CD4-positive, alpha-beta T cell treated with Interleukin-2 at 100 ng/mL for 4 hours (primary cell): ENCODE results near the gene SCMH1.
"Not testable (repeated sequence)": the region's sequence is repeated elsewhere in the genome, so short reads cannot be mapped to it uniquely, and the experiment has no call there.

Experiments used
- DNase-seq: peaks from one replicate; pipeline ENCODE4 v3.0.0-alpha.2; 2020; ENCODE audit warnings: low spot score

The SCMH1 gene

GRCh38 chr1:41152622-41153044, 89.5 kb downstream of the SCMH1 start:
- no peak for DNase-seq

DNA sequence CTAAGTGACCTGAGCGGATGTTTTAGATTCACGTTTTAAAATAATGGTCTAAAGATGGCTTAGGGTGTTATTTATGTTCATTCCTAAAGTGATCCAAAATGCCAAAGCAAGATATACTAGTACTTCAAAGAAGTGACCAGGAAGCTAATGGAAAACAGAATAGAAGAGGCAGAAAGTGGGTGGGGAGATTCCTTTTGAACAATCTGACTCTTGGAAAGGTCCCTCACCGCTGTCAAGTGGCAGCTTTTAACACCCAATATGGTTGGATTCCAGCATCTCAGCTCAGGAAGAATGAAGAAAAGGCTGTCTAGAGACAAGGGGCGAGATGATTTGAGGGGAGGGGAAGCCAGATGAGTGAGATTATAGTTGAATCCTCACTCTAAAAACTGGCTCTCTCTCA, 90.3 kb downstream of the SCMH1 start:
- no peak for DNase-seq

- no peak for DNase-seq
Observed at GRCh38 chr1:41149570-41149969, 92.5 kb downstream of the SCMH1 start.

DNA sequence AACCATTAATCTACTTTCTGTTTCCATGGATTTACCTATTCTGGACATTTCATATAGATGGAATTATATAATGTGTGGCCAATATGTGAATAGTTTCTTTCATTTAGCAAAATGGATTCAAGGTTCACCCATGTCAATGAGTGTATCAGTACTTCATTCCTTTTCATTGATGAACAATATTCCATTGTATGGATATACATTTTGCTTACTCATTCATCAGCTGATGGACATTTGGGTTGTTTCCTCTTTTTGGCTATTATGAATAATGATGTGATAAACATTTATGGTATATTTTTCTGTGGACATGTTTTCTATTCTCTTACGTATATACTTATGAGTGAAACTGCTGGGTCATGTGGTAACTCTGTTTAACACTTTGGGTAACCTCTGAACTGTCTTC, 97.8 kb downstream of the SCMH1 start:
- DNase-seq: no peak

GRCh38 chr1:41138549-41138948, 103.6 kb downstream of the SCMH1 start:
- no peak for DNase-seq

GRCh38 chr1:41135196-41135947, 106.7 kb downstream of the SCMH1 start:
- no peak for DNase-seq

DNA sequence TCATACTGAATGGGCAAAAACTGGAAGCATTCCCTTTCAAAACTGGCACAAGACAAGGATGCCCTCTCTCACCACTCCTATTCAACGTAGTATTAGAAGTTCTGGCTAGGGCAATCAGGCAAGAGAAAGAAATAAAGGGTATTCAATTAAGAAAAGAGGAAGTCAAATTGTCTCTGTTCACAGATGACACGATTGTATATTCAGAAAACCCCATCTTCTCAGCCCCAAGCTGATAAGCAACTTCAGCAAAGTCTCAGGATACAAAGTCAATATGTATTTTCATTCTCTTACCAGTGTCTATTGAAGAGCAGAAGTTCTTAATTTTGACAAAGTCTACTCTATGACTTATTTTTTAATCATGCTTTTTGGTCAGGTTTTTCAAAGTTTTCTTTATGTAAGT, 107.8 kb downstream of the SCMH1 start:
- DNase-seq: not testable (repeated sequence)

DNA sequence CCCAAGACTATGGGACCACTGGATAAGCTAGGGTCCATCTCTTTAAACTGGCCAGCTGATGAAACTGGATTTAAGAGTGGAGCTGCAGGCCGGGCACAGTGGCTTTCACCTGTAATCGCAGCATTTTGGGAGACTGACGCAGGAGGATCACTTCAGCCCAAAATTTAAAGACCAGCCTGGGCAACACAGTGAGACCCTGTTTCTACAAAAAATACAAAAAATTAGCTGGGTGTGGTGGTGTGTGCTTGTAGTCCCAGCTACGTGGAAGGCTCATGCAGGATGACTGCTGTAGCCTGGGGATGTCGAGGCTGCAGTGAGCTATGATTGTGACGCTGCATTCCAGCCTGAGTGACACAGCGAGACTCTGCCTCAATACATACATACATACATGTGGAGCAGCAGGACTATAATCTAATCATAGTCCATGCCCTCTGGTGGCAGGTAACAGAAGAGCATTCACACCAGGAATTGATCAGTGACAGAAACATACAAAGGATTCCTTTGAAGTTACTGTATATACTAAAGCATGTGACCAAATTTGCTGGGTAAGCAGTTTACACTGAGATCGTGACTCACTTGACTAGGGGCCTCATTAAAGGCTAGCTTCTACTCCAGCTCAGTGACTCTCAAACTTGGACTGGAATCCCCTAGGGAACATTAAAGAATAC, 119.1 kb downstream of the SCMH1 start:
- peak; percentile 17 for DNase-seq

DNA sequence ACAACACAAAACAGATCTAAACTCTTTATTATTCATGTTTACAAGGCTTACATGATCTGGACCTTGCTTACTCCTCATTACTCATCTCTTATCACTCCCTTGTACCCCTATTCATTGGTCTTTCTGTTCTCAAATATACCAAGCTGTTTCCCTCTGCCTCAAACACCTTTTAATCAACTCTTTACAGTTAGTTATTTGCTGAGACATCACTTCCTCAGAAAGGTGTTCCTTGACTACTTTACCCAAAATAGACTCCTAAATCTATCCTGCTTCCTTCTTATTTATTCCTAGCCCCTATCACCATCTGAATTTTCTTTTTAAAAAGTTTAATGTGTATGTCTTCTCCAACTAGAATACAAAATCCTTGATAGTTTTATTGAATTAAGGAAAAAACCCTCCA, 120.0 kb downstream of the SCMH1 start:
- DNase-seq: no peak

- DNase-seq: no peak
Observed at GRCh38 chr1:41118645-41119044, 123.5 kb downstream of the SCMH1 start.

DNA sequence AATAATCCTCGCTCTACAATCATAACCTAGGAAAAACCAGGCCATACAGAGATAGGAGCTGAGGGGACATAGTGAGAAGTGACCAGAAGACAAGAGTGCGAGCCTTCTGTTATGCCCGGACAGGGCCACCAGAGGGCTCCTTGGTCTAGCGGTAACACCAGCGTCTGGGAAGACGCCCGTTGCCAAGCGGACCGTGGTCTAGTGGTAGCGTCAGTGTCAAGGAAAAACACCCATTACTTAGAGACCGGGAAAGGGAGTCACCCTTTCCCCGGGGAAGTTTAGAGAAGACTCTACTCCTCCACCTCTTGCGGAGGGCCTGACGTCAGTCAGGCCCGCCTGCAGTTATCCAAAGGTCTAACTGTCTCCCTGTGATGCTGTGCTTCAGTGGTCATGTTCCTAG, 124.9 kb downstream of the SCMH1 start:
- DNase-seq: not testable (repeated sequence)

DNA sequence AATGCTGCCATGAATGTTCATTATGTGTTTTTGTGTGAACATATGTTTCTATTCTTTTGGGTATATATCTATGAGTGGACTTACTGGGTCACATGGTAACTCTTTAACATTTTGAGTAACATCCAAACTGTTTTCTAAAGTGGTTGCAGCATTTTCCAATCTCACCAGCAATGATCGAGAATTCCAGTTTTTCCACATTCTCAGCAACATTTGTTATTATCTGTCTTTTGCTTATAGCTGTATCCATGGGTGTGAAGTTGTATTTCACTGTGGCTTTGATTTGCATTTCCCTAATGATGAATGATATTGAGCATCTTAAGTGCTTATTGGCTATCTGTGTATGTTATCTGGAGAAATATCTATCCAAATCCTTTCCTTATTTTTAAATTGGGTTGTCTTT, 131.4 kb downstream of the SCMH1 start:
- DNase-seq: no peak

DNA sequence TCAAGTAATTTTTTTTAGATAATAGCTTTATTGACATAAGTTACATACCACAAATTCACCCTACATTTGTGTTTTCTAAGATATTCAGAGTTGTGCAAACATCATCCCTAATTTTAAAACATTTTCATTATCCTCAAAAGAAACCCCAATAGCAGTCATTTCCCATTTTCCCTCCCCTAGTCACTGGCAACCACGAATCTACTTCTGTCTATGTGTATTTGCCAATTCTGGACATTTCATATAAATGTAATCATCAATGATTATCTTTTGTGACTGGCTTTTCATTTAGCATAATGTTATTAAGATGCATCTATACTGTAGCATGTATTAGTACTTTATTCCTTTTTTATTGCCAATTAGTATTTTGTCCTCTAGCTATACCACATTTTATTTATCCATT, 131.8 kb downstream of the SCMH1 start:
- no peak for DNase-seq

GRCh38 chr1:41109310-41110197, 132.6 kb downstream of the SCMH1 start:
- DNase-seq: no peak

- no peak for DNase-seq
Observed at GRCh38 chr1:41108696-41109275, 133.3 kb downstream of the SCMH1 start.

- DNase-seq: no peak
Observed at GRCh38 chr1:41103766-41104165, 138.3 kb downstream of the SCMH1 start.

- DNase-seq: no peak
Observed at GRCh38 chr1:41102653-41103052, 139.5 kb downstream of the SCMH1 start.

DNA sequence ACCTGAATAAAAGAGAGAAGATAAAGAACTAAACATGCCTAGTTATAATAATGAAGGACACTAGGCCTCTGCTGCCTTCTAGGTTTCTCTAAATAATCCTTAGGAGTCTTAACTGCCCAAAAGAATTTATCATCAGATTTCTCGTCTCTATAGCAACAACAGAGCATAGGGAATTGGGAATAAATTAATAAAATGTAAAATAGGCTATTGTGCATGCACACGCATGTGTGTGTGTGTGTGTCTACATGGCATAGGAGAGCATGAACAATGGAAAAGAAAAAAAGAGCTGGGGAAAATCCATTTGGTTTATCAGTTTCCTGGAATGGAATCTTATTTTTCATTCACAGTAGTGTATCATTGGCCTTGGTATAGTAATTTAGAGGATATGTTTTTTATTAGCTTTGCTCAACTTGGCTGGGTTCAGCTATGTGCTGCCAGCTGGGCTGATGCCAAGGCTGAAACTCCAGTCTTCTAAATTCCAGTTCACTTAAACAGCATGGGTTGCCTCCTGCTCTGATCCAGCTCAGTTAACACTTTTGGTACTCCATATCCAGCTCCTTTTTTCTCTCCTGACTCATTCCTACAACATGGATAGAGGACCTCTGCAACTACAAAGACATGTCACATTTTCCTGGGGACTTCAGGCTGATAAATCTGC, 140.0 kb downstream of the SCMH1 start:
- DNase-seq: no peak

DNA sequence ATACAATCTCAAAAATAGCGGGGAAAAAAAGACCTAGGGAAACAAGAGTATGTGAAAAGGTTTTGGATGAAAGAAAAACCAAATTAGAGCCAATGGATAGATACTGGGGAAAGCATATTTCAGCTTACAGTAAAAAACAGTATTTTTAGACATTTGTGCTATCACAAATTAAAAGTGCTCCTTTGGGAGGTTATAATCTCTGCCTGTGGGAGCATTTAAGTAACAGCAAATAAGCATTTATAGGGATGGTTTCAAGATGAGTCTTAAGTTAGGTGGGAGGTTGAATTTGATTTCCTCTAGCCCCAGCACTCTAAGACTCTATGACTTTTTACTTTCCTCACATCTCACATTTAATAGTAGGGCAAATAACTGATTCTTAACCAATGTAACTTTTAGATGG, 141.0 kb downstream of the SCMH1 start:
- DNase-seq: no peak

DNA sequence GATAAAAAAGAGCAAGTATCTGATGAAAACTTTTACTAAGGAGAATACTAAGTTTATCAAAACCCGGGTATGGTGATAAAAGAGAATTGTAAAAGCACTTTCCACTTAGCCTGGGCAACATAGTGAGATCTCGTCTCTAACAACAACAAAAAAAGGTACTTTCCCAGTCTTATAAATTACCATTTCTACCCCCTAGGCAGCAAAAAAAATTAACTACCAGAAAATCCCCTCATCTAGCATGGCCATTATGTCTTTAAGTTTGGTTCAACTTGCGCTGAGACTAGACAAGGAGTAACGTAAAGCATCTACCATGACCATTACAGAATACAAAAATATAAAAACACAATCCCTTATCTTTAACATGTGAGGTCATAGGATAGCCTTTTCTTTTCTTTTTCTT, 141.9 kb downstream of the SCMH1 start:
- no peak for DNase-seq

- DNase-seq: no peak
Observed at GRCh38 chr1:41098730-41099460, 143.2 kb downstream of the SCMH1 start.
